ENCODE results near the gene IRX4.

IRX4 gene

GRCh38 chr5:1853531-1853930, 29.2 kb downstream of the IRX4 start:
- no peak overlapping the region for H3K4me3 ChIP-seq (ENCODE audit: low read length)
- no peak for TF ChIP-seq CTCF (conservative IDR thresholded peaks at IDR 0.05; ENCODE audit: low read length)
- DNase-seq (ENCODE audit: low read depth): no peak

GRCh38 chr5:1852324-1852947, 30.3 kb downstream of the IRX4 start:
- no peak for TF ChIP-seq CTCF (conservative IDR thresholded peaks at IDR 0.05; ENCODE audit: low read length)
- H3K4me3 ChIP-seq (ENCODE audit: low read length): no peak overlapping the region
- no peak for DNase-seq (ENCODE audit: low read depth)

- no peak for TF ChIP-seq CTCF (conservative IDR thresholded peaks at IDR 0.05; ENCODE audit: low read length)
- H3K4me3 ChIP-seq (ENCODE audit: low read length): no peak overlapping the region
- DNase-seq (ENCODE audit: low read depth): no peak
Measured at GRCh38 chr5:1851290-1851934, 31.3 kb downstream of the IRX4 start.

- H3K4me3 ChIP-seq (ENCODE audit: low read length): no peak overlapping the region
- no peak for TF ChIP-seq CTCF (conservative IDR thresholded peaks at IDR 0.05; ENCODE audit: low read length)
Measured at GRCh38 chr5:1850324-1851154, 32.2 kb downstream of the IRX4 start.

GRCh38 chr5:1847611-1848010, 35.1 kb downstream of the IRX4 start:
- DNase-seq (ENCODE audit: low read depth): no peak
- TF ChIP-seq CTCF (conservative IDR thresholded peaks at IDR 0.05; ENCODE audit: low read length): no peak
- no peak overlapping the region for H3K4me3 ChIP-seq (ENCODE audit: low read length)

More at GRCh38 chr5:1850324-1851154, 32.2 kb downstream of the IRX4 start:
- no peak for DNase-seq (ENCODE audit: low read depth)

- H3K4me3 ChIP-seq (ENCODE audit: low read length): no peak overlapping the region
- TF ChIP-seq CTCF (conservative IDR thresholded peaks at IDR 0.05; ENCODE audit: low read length): no peak
- no peak for DNase-seq (ENCODE audit: low read depth)
Measured at GRCh38 chr5:1847056-1847455, 35.7 kb downstream of the IRX4 start.

All from AG10803 (cell line).